ENCODE measurements around the gene PDGFB. TPM values are rescaled to one million over a fixed set of nuclear protein-coding genes. Genes with fewer than 3 reads are reported as not detected.

The PDGFB gene
- total RNA-seq, 2 experiments from 2014 or later = 0.45 to 0.69 TPM

DNA sequence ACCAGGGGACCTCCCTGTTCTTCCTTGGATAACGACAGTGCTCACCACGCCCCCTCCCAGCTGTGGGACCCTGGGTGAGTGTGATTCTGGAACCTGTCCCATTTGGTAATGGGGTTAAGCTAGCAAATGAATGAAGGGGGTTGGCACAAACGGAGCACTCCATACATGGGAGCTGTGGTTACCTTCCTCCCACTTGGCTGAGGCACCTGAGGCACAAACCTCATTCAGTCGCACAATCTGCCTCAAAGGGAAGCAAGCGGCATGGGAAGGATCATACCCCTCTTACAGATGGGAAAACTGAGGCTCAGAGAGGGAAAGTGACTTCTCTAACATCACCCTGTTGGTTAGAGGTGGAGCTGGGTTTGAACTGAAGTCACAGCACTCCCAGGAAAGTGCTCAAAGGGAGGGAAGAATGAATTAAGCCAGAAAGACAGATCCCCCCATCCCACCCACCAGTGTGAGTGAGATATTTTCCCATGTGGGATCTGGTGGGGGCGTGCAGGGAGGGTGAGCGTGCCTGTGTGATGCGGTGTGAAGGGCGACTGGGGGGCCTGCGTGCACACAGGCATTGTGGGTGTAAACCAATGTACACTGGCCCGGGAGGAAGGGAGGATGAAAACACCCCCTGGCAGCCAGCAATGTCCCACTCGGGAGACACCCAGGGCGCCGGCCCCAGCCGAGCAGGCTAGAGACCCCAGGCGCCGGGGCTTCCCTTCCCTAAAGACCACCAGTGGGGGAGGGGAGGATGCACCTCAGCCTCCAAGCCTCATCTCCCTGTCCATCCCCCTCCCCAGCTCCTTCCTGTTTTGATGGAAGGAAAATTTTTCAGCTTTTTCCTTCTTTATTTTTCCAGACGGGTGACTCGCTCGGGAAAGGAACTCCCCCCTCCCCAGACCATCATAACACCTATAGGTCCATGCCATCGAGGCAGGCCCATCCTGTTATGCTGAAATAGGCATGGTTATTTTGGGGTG, 8.0 kb upstream of the PDGFB start:
- peaks cover 19 to 22% of the 10 kb centered on the region in 2 experiments for H3K27me3 ChIP-seq (ENCODE audit: control insufficient read depth in 1 of 2, insufficient read depth in 2 of 2, low read length in 2 of 2)
- peak overlapping the region; percentile 4 for H3K4me3 Mint-ChIP-seq
- no peak overlapping the region for H3K27ac Mint-ChIP-seq
- intact Hi-C loops (cut with DNase I, micrococcal nuclease) = no loop called here
- H3K9me3 Mint-ChIP-seq = no peaks in the 10 kb centered on the region
- H3K36me3 ChIP-seq (ENCODE audit: insufficient read depth, low read length) = no peaks in the 10 kb centered on the region
- POLR2A ChIA-PET = interaction anchor here (1.0 to 1.6 kb wide), 2 partner anchors 12 to 66 kb away, joined by 4 to 5 read pairs; partner anchors contain the start of gene RPL3
- TF ChIP-seq CTCF (IDR thresholded peaks at IDR 0.05) = no peak
- peaks cover 47% of the 10 kb centered on the region for H3K4me1 ChIP-seq (ENCODE audit: insufficient read depth, low read length)
- H3K9me3 ChIP-seq (ENCODE audit: control insufficient read depth in 1 of 2, insufficient read depth in 1 of 2, low read length in 2 of 2) = no peaks in the 10 kb centered on the region
- peaks cover 39% of the 10 kb centered on the region for H3K27me3 Mint-ChIP-seq
- H3K36me3 Mint-ChIP-seq (ENCODE audit: low read depth) = no peaks in the 10 kb centered on the region
- ATAC-seq (ENCODE audit: poor library complexity) = no peak
- no peak overlapping the region for H3K27ac ChIP-seq (ENCODE audit: low read depth in 1 of 2, low read length in 2 of 2)
- CTCF ChIA-PET = no interaction called here
- H3K4me3 ChIP-seq (ENCODE audit: low read length) = no peak overlapping the region
- no peak for DNase-seq
- H3K4me1 Mint-ChIP-seq (ENCODE audit: low read depth) = peaks cover 10% of the 10 kb centered on the region

DNA sequence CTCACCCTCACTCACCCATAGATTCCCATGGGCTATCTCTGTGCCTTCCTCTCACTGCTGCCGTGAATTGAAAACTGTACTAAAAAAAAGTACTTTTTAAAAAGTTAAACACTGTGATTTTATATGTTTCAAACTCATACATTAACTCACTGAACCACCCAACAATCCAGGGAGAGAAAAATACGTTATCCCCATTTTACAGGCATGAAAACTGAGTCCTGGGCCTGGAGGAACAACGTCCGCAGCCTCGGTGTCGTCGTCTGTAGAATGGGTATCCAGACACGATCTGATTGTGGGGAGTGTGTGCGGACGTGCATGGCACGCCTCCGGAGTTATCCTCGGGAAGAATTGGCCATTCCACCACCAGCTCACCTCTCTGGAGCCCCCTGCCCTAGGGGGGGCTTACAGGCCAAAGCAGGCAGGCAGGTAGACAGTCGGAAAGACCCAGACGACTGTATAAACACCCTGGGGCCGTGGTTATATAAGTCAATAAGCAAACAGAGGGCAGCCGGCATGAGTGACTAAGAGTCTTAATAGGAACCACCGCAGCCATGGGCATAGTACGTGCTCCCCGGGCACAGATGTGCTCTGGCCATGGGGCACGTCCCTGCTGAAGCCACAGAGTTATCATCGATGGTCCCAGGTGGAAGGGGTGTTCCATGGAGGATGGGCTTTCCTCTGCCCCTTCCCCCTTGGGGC, 7.1 kb upstream of the PDGFB start:
- Mint-ChIP-seq H3K27ac (no peak overlapping the region), H3K4me3 (no peak overlapping the region), H3K9me3 (no peaks in the 10 kb centered on the region), H3K36me3 (ENCODE audit: low read depth) (no peaks in the 10 kb centered on the region), H3K4me1 (ENCODE audit: low read depth) (peaks cover 10% of the 10 kb centered on the region), H3K27me3 (peaks cover 39% of the 10 kb centered on the region)
- no peak overlapping the region for H3K4me3 ChIP-seq (ENCODE audit: low read length)
- ChIA-PET CTCF (no interaction called here), POLR2A (no interaction called here)
- no peak overlapping the region for H3K27ac ChIP-seq (ENCODE audit: low read depth in 1 of 2, low read length in 2 of 2)
- peaks cover 47% of the 10 kb centered on the region for H3K4me1 ChIP-seq (ENCODE audit: insufficient read depth, low read length)
- H3K36me3 ChIP-seq (ENCODE audit: insufficient read depth, low read length) = peaks cover 6% of the 10 kb centered on the region
- no peaks in the 10 kb centered on the region for H3K9me3 ChIP-seq (ENCODE audit: control insufficient read depth in 1 of 2, insufficient read depth in 1 of 2, low read length in 2 of 2)
- no peak for ATAC-seq (ENCODE audit: poor library complexity)
- no peak for TF ChIP-seq CTCF (IDR thresholded peaks at IDR 0.05)
- H3K27me3 ChIP-seq (ENCODE audit: control insufficient read depth in 1 of 2, insufficient read depth in 2 of 2, low read length in 2 of 2) = peaks cover 16 to 27% of the 10 kb centered on the region in 2 experiments
- intact Hi-C loops (cut with DNase I, micrococcal nuclease) = no loop called here
- no peak for DNase-seq

DNA sequence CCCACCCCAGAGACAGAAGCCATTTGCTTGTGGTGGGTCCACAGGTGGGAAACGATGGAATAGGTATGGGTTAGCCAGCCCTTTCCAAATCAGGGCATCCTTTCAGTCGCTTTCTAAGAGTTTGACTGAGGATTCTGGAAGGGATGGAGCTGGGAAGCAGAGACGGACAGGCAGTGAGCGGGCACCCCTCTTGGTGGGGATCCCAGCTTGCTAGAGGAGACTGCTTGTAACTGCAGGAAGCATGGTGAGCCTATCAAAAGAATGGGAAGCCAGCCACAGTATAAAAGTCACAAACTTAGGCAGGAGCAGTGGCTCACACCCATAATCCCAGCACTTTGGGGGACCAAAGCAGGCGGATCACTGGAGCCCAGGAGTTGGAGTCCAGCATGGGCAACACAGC, 6.1 kb upstream of the PDGFB start:
- Histone ChIP-seq H3K36me3 (ENCODE audit: insufficient read depth, low read length) (peaks cover 6% of the 10 kb centered on the region), H3K27me3 (ENCODE audit: control insufficient read depth in 1 of 2, insufficient read depth in 2 of 2, low read length in 2 of 2) (peaks cover 18 to 27% of the 10 kb centered on the region in 2 experiments), H3K9me3 (ENCODE audit: control insufficient read depth in 1 of 2, insufficient read depth in 1 of 2, low read length in 2 of 2) (no peaks in the 10 kb centered on the region), H3K4me1 (ENCODE audit: insufficient read depth, low read length) (peaks cover 49% of the 10 kb centered on the region), H3K27ac (ENCODE audit: low read depth in 1 of 2, low read length in 2 of 2) (no peak overlapping the region), H3K4me3 (ENCODE audit: low read length) (no peak overlapping the region)
- intact Hi-C loops (cut with DNase I, micrococcal nuclease) = no loop called here
- POLR2A ChIA-PET = no interaction called here
- Mint-ChIP-seq H3K27me3 (peaks cover 39% of the 10 kb centered on the region), H3K4me3 (no peak overlapping the region), H3K4me1 (ENCODE audit: low read depth) (peaks cover 12% of the 10 kb centered on the region), H3K27ac (no peak overlapping the region), H3K36me3 (ENCODE audit: low read depth) (peaks cover under 1% of the 10 kb centered on the region), H3K9me3 (no peaks in the 10 kb centered on the region)
- DNase-seq = no peak
- CTCF ChIA-PET = no interaction called here
- TF ChIP-seq CTCF (IDR thresholded peaks at IDR 0.05) = no peak
- no peak for ATAC-seq (ENCODE audit: poor library complexity)

Measured in CD4-positive, alpha-beta T cell (primary cell).